ENCODE measurements around the gene NDUFA7. TPM values are rescaled to one million over a fixed set of nuclear protein-coding genes. Genes with fewer than 3 reads are reported as not detected.
A peak's percentile ranks its signal among the peaks of the same experiment; 100 is the strongest.
"Not testable (repeated sequence)": the region's sequence is repeated elsewhere in the genome, so short reads cannot be mapped to it uniquely, and the experiment has no call there.

The NDUFA7 gene
- total RNA-seq, 2 donors from 2014 or later, result 24.4 to 31.9 TPM

DNA sequence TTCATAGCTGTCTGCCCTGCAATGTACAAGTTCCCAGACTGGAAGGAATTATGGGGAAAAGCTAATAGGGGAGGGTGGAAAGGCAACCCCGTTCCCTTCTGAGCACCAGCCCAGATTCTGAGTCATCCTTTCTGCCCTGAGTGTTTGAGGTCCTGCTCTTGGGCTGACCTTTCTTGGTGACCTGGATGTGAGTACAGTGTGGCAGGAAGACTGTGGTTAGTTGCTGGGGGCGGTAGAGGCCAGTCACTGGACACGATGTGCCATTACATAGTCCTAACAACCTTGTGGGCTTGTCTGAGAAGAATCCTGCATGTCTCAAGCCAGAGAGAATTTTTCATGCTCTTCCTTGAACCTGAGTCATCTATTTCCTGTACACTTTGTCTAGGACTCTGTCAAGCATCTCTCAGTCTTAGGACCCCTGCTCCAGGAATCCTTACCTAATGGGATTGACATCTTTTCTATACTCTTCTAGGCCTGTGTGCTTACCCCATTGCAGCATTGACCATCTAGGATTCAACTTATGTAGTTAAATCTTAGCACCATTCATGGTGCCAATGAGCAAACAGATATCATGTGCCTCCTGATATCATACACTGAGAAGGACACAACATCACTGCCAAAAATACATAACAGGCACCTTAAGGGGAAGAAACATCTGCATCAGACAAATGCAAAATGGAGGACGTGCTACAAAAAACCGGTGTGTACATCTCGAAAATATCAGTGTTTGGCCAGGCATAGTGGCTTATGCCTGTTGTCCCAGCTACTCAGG lies 34.6 kb upstream of the NDUFA7 start:
- H3K27me3 Mint-ChIP-seq, result peaks cover 20% of the 10 kb centered on the region
- no peak overlapping the region for H3K4me3 Mint-ChIP-seq
- H3K9me3 ChIP-seq (ENCODE audit: control insufficient read depth, low read length, poor library complexity, severe bottlenecking), result no peaks in the 10 kb centered on the region
- peaks cover 3% of the 10 kb centered on the region for H3K4me1 Mint-ChIP-seq
- ATAC-seq (no peak), DNase-seq (no peak)
- H3K27ac Mint-ChIP-seq, result no peak overlapping the region
- peaks cover under 1% of the 10 kb centered on the region for H3K36me3 Mint-ChIP-seq (ENCODE audit: low read depth)

- H3K4me3 Mint-ChIP-seq; H3K27ac Mint-ChIP-seq; ATAC-seq; H3K4me1 Mint-ChIP-seq; H3K36me3 Mint-ChIP-seq (ENCODE audit: low read depth); H3K9me3 ChIP-seq (ENCODE audit: control insufficient read depth, low read length, poor library complexity, severe bottlenecking); DNase-seq: not testable (repeated sequence)
- H3K27me3 Mint-ChIP-seq, result peaks cover 26% of the 10 kb centered on the region
Observed at GRCh38 chr19:8352845-8353244, 31.7 kb upstream of the NDUFA7 start.

DNA sequence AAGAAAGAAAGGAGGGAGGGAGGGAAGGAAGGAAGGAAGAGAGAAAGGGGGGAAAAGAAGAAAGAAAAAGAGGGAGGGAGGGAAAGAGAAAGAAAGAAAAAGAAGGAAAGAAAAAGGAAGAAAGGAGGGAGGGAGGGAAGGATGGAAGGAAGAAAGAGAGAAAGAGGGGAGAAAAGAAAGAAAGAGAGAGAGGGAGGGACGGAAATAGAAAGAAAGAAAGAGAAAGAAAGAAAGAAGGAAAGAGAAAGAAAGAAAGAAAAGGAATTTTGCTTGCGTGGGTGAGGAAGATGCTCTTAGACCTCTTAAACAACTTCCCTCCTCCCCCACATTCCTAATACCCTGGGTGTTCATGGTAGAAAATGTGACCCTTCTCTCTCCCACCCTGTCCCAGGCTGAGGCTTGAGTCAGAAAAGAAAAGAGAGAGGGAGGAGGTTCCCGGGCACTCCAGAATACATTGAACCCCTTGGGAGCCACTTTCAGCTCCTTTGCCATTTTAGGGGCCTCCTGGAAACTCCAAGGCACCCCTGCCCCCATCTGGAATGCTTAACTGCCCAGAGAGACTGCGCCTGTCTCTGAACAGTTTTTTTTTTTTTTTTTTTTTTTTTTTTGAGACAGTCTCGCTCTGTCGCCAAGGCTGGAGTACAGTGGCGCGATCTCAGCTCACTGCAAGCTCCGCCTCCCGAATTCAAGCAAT lies 31.1 kb upstream of the NDUFA7 start:
- Mint-ChIP-seq H3K4me3 (no peak overlapping the region), H3K36me3 (ENCODE audit: low read depth) (peaks cover 3% of the 10 kb centered on the region), H3K4me1 (peaks cover 3% of the 10 kb centered on the region), H3K27ac (no peak overlapping the region), H3K27me3 (peaks cover 26% of the 10 kb centered on the region)
- no peak for DNase-seq
- ATAC-seq, result no peak
- H3K9me3 ChIP-seq (ENCODE audit: control insufficient read depth, low read length, poor library complexity, severe bottlenecking), result no peaks in the 10 kb centered on the region

DNA sequence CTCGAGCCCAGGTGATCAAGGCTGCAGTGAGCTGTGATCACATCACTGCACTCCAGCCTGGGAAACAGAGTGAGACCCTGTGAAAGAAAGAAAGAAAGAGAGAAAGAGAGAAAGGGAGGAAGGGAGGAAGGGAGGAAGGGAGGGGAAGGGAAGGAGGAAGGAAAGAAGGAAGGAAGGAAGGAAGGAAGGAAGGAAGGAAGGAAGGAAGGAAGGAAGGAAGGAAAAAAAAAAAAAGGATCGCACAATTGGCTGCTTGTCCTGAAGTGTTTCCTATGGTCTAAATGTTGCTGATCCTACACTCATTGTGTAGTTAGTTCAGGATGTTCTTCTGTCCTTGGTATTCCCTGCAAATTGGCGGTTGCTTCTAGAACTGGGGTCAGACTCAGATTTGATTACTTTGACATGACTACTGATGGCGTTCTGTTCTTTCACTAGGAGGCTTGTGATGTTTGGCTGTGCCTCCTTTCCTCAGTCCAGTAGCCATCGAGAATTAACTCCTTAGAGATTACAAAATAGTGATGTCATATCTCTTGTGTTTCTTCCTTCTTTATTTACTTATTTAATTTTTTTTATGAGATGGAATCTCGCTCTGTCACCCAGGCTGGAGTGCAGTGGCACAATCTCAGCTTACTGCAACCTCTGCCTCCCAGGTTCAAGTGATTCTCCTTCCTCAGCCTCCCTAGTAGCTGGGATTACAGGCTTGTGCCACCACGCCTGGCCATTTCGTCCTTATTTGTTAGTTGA lies 28.6 kb upstream of the NDUFA7 start:
- H3K4me1 Mint-ChIP-seq; H3K9me3 ChIP-seq (ENCODE audit: control insufficient read depth, low read length, poor library complexity, severe bottlenecking); DNase-seq; H3K4me3 Mint-ChIP-seq; H3K27ac Mint-ChIP-seq; ATAC-seq; H3K36me3 Mint-ChIP-seq (ENCODE audit: low read depth): not testable (repeated sequence)
- peaks cover 26% of the 10 kb centered on the region for H3K27me3 Mint-ChIP-seq

GRCh38 chr19:8343483-8343844 lies 22.3 kb upstream of the NDUFA7 start:
- Mint-ChIP-seq H3K36me3 (ENCODE audit: low read depth) (no peaks in the 10 kb centered on the region), H3K4me1 (peaks cover 10% of the 10 kb centered on the region), H3K4me3 (peak overlapping the region; percentile 91), H3K27ac (no peak overlapping the region), H3K27me3 (peaks cover 8% of the 10 kb centered on the region)
- no peak for DNase-seq
- no peaks in the 10 kb centered on the region for H3K9me3 ChIP-seq (ENCODE audit: control insufficient read depth, low read length, poor library complexity, severe bottlenecking)
- ATAC-seq, result no peak

DNA sequence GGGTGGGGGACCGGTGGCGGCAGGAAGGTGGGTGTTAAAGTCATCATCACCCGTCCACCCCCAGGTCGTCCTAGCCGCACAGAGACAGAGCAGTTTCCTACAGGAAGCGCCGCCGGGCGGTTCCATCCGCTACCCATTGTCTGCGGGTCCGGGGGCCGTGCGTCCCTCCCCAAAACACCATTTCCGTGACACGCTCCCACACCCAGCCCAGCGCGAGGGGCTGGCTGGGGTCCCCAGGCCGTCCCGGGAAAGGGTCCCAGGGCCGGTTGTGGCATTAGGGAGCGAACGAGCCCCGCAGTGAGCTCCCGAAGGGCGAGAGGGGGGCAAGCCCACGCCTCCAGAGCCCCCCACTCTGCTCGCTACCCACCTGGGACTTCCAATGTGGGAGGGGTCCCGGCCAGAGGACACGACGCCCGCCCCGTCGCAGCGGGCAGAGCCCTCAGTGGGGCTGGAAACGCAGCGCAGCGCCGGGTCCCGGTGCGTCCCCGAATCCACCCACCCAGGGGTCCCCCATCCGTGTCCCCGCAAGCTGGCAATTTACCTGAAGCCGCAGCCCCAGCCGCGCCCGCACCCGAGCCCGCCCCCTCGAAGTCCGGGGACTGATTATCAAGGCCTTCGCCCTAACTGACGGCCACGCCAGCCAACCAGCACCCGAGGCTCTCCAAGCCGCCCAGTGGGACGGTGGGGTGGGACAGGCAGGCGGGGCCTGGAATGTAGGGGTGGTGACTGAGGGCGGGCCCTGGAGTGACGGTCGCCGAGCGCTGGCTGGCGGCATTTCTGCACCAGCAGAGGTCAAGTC lies 21.7 kb upstream of the NDUFA7 start, which contains the start of gene KANK3:
KANK3 (minus strand) TSS at position 579 of the 799 bp plus-strand sequence. CDS start 5,434 bp downstream, outside the sequence.
- peak; percentile 83 to 86 (median 85) for DNase-seq
- Mint-ChIP-seq H3K36me3 (ENCODE audit: low read depth) (no peaks in the 10 kb centered on the region), H3K4me1 (peaks cover 10% of the 10 kb centered on the region), H3K27ac (no peak within 1 kb of the TSS), H3K27me3 (peaks cover 13% of the 10 kb centered on the region), H3K4me3 (peak within 1 kb of the TSS; percentile 91)
- no peaks in the 10 kb centered on the region for H3K9me3 ChIP-seq (ENCODE audit: control insufficient read depth, low read length, poor library complexity, severe bottlenecking)
- ATAC-seq, result peak; percentile 100

DNA sequence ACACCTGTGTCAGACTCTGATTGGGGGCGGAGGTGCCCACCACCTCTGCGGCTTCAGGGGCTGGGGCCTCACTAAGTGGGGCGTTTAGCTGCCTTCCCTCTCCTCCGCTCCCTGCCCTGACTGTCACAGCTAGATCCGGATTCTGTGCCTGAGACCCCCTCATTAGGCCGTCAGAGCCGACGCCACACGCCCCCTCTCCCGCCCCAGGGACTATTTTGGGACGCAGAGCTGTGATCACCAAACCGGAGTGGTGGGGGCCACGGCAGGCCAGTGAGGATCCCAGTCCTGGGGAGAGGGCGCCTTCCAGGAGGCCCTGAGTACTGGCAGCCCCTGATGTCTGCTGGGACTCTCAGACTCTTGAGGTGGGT lies 21.1 kb upstream of the NDUFA7 start:
- no peaks in the 10 kb centered on the region for H3K9me3 ChIP-seq (ENCODE audit: control insufficient read depth, low read length, poor library complexity, severe bottlenecking)
- Mint-ChIP-seq H3K27ac (no peak overlapping the region), H3K36me3 (ENCODE audit: low read depth) (no peaks in the 10 kb centered on the region), H3K4me3 (peak overlapping the region; percentile 91), H3K4me1 (peaks cover 10% of the 10 kb centered on the region), H3K27me3 (peaks cover 19% of the 10 kb centered on the region)
- DNase-seq, result no peak
- no peak for ATAC-seq

GRCh38 chr19:8341504-8341903 lies 20.3 kb upstream of the NDUFA7 start:
- not testable (repeated sequence) for H3K36me3 Mint-ChIP-seq (ENCODE audit: low read depth); DNase-seq; ATAC-seq; H3K9me3 ChIP-seq (ENCODE audit: control insufficient read depth, low read length, poor library complexity, severe bottlenecking)
- Mint-ChIP-seq H3K4me3 (peak overlapping the region; percentile 91), H3K27me3 (peaks cover 20% of the 10 kb centered on the region), H3K27ac (peak overlapping the region; percentile 53), H3K4me1 (peaks cover 12% of the 10 kb centered on the region)

DNA sequence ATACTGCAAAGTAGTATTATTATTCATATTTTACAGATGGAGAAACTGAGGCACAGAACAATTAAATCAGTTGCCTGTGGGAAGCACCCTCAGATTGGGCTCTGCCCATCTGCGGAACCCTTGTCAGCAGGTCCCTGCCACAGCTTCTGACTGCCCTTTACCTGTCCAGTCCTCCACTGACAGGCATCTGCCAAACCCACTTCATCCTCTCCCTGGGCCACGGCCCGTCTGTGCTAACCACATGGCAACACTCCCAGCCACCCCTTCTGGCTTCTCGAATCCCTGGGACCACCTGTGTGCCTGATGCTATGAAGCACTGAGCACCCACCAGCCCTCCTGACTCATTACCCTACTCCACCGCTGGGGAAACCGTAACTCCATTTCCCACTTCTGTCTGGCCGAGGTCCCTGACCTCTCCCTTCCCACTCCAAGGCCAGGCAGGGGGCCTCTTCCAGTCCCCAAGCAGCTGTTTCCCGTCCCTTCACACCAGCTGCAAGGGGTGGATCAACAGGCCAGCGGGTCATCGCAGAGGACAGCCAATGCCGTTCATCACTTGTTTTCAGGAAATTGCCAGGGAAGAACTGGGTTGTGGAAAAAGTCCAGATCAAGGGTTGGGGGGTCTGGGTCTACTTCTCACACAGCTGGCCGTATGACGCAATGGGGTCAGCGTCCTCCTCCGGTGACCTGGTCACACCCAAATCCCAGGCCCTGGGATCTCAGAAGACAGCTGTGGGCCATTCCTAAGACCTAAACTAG lies 19.3 kb upstream of the NDUFA7 start:
- ATAC-seq (no peak), DNase-seq (no peak)
- H3K4me3 Mint-ChIP-seq, result no peak overlapping the region
- no peaks in the 10 kb centered on the region for H3K9me3 ChIP-seq (ENCODE audit: control insufficient read depth, low read length, poor library complexity, severe bottlenecking)
- peaks cover 14% of the 10 kb centered on the region for H3K4me1 Mint-ChIP-seq
- H3K36me3 Mint-ChIP-seq (ENCODE audit: low read depth), result no peaks in the 10 kb centered on the region
- no peak overlapping the region for H3K27ac Mint-ChIP-seq
- H3K27me3 Mint-ChIP-seq, result peaks cover 20% of the 10 kb centered on the region

GRCh38 chr19:8338835-8339234 lies 17.7 kb upstream of the NDUFA7 start:
- ATAC-seq (no peak), DNase-seq (no peak)
- H3K4me1 Mint-ChIP-seq, result peaks cover 12% of the 10 kb centered on the region
- H3K27ac Mint-ChIP-seq, result no peak overlapping the region
- H3K36me3 Mint-ChIP-seq (ENCODE audit: low read depth), result no peaks in the 10 kb centered on the region
- peaks cover 20% of the 10 kb centered on the region for H3K27me3 Mint-ChIP-seq
- H3K9me3 ChIP-seq (ENCODE audit: control insufficient read depth, low read length, poor library complexity, severe bottlenecking), result no peaks in the 10 kb centered on the region
- H3K4me3 Mint-ChIP-seq, result no peak overlapping the region

DNA sequence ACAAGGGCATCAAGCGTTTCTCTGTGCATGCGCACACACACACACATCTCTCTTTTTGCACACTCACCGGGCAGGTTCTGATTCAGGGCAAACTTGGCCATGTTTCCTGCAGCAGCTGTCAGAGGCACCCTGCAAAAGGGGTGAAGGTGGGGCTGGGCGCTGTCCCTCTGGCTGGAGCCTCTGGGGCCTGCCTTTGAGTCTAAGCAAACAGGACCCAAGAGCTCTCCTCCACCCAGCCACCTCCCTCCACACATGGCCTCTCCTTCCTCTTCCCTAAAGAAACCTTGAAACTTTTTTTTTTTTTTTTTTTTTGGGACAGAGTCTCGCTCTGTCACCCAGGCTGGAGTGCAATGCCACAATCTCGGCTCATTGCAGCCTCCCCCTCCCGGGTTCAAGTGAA lies 16.6 kb upstream of the NDUFA7 start:
- Mint-ChIP-seq H3K4me3 (no peak overlapping the region), H3K27ac (no peak overlapping the region), H3K36me3 (ENCODE audit: low read depth) (no peaks in the 10 kb centered on the region), H3K4me1 (peaks cover 4% of the 10 kb centered on the region), H3K27me3 (peaks cover 20% of the 10 kb centered on the region)
- H3K9me3 ChIP-seq (ENCODE audit: control insufficient read depth, low read length, poor library complexity, severe bottlenecking), result no peaks in the 10 kb centered on the region
- ATAC-seq (no peak), DNase-seq (no peak)

DNA sequence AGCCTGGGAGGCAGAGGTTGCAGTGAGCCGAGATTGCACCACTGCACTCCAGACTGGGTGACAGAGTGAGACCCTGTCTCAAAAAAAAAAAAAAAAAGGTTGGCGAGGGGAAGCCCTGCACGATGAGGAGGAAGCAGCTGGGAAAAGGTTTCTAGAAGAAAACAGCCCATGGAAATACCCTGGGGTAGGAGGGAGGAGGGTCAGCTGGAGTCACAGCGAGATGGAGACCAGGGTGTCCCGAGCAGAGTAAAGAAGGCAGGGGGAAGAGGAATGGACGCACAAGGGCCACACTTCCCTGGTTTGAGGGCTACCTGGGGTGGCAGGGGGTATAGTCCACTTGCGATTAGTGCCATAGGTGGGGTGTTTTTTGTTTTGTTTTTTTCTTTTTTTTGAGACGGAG lies 15.5 kb upstream of the NDUFA7 start:
- peak overlapping the region; percentile 12 for H3K4me3 Mint-ChIP-seq
- ATAC-seq, result no peak

More for the DNA sequence above, 15.5 kb upstream of the NDUFA7 start:
- no peak for DNase-seq
- H3K27ac Mint-ChIP-seq, result no peak overlapping the region
- no peaks in the 10 kb centered on the region for H3K36me3 Mint-ChIP-seq (ENCODE audit: low read depth)
- H3K4me1 Mint-ChIP-seq, result peaks cover 4% of the 10 kb centered on the region
- no peaks in the 10 kb centered on the region for H3K9me3 ChIP-seq (ENCODE audit: control insufficient read depth, low read length, poor library complexity, severe bottlenecking)
- peaks cover 20% of the 10 kb centered on the region for H3K27me3 Mint-ChIP-seq
